HuH-7.5 (cell line): ENCODE results near the gene DISC1.
"Not testable (repeated sequence)": the region's sequence is repeated elsewhere in the genome, so short reads cannot be mapped to it uniquely, and the experiment has no call there.

Experiments
- DNase-seq: peaks from one replicate; pipeline ENCODE4 v3.0.0; 2011; ENCODE audit warnings: low spot score

Gene DISC1

GRCh38 chr1:231669864-231670621, 43.5 kb downstream of the DISC1 start:
- not testable (repeated sequence) for DNase-seq

DNA sequence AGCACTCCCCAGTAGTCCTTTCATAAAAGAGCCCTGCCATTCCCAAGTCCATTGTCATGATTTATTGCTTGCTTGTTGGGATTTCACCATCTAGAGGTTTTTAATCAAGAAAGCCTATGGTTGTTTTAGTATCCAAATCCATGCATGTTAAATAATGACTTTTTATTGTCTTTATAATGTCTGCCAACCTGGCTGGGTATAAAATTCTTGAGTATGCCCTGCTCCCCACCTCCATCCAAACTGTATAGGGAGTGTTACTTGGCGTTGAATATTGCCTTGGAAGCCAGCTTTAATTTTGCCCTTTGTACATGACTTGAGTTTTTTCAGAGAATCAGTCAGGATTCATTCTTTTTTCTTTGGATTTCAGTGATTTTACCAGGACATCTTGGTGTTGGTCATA, 44.2 kb downstream of the DISC1 start:
- DNase-seq: no peak

GRCh38 chr1:231674575-231674974, 48.0 kb downstream of the DISC1 start:
- no peak for DNase-seq

GRCh38 chr1:231676487-231676886, 49.9 kb downstream of the DISC1 start:
- DNase-seq: no peak

GRCh38 chr1:231677442-231677841, 50.9 kb downstream of the DISC1 start:
- DNase-seq: no peak

GRCh38 chr1:231678011-231678432, 51.4 kb downstream of the DISC1 start:
- no peak for DNase-seq

DNA sequence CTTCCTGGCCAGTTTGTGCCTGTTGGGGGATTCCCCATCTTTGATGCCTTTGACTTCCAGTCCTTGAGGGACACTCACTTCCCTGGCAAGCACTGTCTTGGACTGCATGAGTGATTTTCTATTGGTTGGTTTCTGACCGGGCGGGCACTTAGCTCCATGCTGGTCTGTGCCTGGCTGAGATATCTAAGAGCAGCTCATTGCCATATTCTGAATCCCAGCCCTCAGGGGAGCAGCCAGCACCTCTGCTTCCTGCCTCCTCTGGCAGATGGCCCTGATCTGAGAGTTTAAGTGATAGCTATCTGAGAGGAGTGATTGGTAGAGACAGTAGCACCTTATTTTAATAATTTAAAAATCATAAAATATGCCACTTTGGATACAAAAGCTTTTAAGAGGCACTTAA, 52.5 kb downstream of the DISC1 start:
- DNase-seq: no peak

DNA sequence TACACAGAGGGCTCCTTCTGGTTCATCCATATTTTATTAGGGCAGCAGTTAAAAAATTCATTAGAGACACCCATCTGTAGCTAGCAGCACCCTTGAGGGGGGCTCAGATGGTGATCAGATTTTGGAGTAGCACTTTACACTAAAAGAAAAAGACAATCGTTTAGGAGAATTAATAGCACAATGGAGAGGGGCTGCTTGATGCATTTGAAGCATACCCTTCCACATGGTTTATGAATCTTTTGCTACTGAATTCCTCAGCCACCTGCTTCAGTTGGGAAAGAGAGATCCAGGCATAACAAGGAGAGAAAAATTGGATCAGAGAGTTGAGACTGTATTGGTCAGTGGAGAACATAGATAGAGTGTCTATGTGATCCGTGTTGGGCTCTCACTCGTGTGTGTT, 54.4 kb downstream of the DISC1 start:
- no peak for DNase-seq

- DNase-seq: no peak
Measured at GRCh38 chr1:231682779-231683178, 56.2 kb downstream of the DISC1 start.

GRCh38 chr1:231683439-231684165, 57.0 kb downstream of the DISC1 start:
- DNase-seq: no peak

GRCh38 chr1:231684356-231685244, 58.0 kb downstream of the DISC1 start:
- DNase-seq: no peak

DNA sequence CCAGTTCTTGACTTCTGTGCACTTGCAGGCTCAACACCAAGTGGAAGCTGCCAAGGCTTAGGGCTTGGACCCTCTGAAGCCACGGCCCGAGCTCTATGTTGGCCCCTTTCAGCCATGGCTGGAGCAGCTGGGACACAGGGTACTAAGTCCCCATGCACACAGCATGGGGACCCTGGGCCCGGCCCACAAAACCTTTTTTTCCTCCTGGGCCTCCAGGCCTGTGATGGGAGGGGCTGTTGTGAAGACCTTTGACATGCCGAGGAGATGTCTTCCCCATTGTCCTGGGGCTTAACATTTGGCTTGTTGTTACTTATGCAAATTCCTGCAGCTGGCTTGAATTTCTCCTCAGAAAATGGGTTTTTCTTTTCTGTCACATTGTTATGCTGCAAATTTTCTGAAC, 59.8 kb downstream of the DISC1 start:
- no peak for DNase-seq

- DNase-seq: no peak
Measured at GRCh38 chr1:231688989-231689388, 62.4 kb downstream of the DISC1 start.

DNA sequence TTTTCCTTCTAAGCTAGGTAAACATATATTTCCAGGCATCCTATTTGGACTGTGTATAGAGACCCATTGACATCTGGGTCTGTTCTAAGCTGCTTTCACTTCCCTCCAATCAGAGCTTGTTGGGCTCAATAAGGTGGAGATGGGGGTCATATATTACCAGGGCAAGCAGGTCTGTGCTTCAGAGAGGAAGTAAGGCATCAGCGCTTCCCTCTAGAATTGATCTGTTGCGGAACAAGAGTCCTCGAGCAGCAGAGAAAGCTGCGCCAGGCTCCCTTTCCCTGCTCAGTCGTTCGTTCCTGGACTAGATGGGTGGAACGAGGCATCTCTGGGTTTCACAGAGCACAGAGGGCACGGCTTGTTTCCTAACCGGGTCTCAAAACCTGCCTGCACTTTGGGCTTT, 63.5 kb downstream of the DISC1 start:
- DNase-seq: no peak

- DNase-seq: peak; percentile 71
Measured at GRCh38 chr1:231691618-231692259, 65.1 kb downstream of the DISC1 start.

- DNase-seq: no peak
Measured at GRCh38 chr1:231693361-231694074, 66.9 kb downstream of the DISC1 start.

GRCh38 chr1:231694075-231694431, 67.5 kb downstream of the DISC1 start:
- no peak for DNase-seq

GRCh38 chr1:231694465-231695077, 68.0 kb downstream of the DISC1 start:
- DNase-seq: no peak

DNA sequence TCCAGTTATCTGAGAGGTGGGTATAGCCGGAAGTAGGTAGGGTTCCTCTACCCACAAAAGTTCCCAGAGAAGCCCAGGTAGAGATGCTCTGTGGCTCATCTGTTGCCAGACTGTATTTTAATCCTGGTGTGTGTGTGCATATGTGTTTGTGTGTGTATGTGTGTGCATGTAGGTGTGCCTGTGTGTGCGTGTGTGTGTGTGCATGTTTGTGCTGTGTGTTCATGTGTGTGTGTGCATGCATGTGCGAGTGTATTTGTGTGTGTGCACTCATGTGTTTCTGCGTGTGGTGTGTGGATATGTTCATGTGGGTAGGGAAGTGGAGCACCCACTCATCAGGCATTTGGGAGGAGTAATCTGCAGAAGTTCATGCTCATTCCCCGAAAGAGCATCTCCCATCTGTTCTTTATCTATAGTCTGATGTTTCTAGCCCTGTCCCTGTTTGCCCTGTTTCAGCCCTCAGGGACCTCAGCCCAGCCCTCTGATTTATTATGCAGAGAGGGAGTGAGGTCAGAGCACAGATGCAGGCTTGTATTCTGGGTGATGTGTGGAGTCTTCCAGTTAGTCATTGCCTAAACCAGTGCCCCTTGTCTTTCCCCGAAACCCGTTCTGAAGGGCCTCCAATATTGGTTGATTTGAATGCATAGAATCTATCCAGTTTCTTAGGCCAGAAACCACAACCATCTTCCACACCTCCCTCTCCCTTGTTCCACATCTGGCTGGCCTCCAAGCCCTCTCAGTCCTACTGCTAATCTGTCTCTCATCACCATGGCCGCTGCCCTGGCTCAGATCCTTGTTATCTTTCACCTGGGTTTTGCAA, 69.1 kb downstream of the DISC1 start:
- DNase-seq: no peak

GRCh38 chr1:231699784-231700183, 73.2 kb downstream of the DISC1 start:
- no peak for DNase-seq
